Measurements from ENCODE around the gene PLD4.

PLD4 gene

GRCh38 chr14:104937694-104938365 is 13.2 kb downstream of the PLD4 start:
- no peak for DNase-seq (ENCODE audit: low read depth)
- no peak overlapping the region for H3K4me3 ChIP-seq (ENCODE audit: low read depth, low read length)
- no peak for TF ChIP-seq CTCF (IDR thresholded peaks at IDR 0.05; ENCODE audit: low read depth, low read length, missing control alignments)

- DNase-seq (ENCODE audit: low read depth) = no peak
- TF ChIP-seq CTCF (IDR thresholded peaks at IDR 0.05; ENCODE audit: low read depth, low read length, missing control alignments) = no peak
- H3K4me3 ChIP-seq (ENCODE audit: low read depth, low read length) = no peak overlapping the region
Measured at GRCh38 chr14:104938436-104938835, 13.8 kb downstream of the PLD4 start.

GRCh38 chr14:104938960-104939359 is 14.3 kb downstream of the PLD4 start:
- no peak for TF ChIP-seq CTCF (IDR thresholded peaks at IDR 0.05; ENCODE audit: low read depth, low read length, missing control alignments)
- no peak overlapping the region for H3K4me3 ChIP-seq (ENCODE audit: low read depth, low read length)
- DNase-seq (ENCODE audit: low read depth) = no peak

GRCh38 chr14:104939666-104940410 is 15.2 kb downstream of the PLD4 start:
- no peak for TF ChIP-seq CTCF (IDR thresholded peaks at IDR 0.05; ENCODE audit: low read depth, low read length, missing control alignments)
- H3K4me3 ChIP-seq (ENCODE audit: low read depth, low read length) = no peak overlapping the region
- no peak for DNase-seq (ENCODE audit: low read depth)

DNA sequence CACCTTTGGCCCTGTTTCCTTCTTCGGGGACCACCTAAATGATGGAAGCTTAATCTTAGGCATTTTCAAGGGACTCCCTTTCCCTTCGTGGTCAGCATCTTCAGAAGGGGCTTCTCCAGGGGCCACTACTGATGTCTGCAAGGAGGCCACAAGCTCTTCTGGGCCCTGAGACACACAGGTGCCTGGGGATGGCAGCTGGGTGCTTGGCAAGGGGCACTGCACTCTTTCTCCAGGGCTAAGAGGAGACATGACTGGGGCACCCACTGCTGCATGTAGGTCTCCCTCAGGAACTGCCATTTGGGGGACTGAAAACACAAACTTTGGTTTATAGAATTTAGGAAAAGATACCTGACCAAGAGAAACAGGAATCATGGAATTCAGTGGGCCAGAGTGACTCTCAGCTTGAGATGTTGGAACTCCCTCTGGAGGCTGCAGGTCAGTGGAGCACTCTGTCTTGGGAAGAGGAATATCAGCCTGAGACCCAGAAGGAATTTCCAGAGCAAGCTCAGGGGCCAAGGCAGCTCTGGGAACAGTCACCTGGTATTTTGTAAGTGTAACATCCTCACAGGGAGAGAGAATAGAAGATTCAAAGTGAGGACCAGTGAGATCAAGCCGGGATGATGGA is 16.0 kb downstream of the PLD4 start:
- no peak for DNase-seq (ENCODE audit: low read depth)
- TF ChIP-seq CTCF (IDR thresholded peaks at IDR 0.05; ENCODE audit: low read depth, low read length, missing control alignments) = no peak
- no peak overlapping the region for H3K4me3 ChIP-seq (ENCODE audit: low read depth, low read length)

- TF ChIP-seq CTCF (IDR thresholded peaks at IDR 0.05; ENCODE audit: low read depth, low read length, missing control alignments) = no peak
- no peak for DNase-seq (ENCODE audit: low read depth)
- H3K4me3 ChIP-seq (ENCODE audit: low read depth, low read length) = no peak overlapping the region
Measured at GRCh38 chr14:104941508-104942365, 17.1 kb downstream of the PLD4 start.

Data from GM12864 (cell line).